ENCODE results near the gene ZNF462.

ZNF462 gene

DNA sequence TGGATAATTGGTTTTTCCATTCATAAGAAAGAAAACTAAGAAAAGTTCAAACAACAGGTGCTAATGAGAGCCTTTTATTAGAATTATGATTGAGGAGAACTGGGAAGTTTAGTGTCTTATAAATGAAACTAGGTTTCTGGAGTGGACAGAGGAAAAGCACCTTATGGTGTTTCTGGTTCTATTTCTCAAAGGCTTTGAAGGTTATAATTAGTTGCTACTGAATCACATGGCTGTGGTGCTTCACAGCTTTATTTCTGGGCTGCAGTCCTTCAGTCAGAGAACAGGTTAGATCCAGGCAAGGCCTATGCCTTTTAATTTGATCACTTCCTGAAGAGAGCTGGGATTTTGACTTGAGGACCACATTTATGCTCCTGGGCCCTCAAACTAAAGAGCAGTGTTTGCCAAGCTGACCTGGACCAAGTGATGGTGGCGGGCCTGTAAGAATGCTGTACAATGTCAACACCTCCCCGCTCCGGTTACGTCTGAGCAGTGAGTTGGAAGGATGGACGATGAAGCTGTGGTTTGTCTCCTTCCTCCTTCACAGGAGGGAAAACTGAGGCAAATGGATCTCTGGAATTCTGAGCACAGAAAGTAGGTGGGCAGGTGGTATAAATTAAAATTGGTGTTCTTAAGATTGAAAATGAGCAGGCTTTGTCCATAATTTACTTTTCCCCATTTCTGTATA lies 56.0 kb downstream of the ZNF462 start:
- H3K27ac ChIP-seq (ENCODE audit: low read length), result no peak overlapping the region
- peaks cover 10% of the 10 kb centered on the region; the same call in 1 of the 2 replicates for H3K4me1 ChIP-seq (ENCODE audit: low read length)
- H3K4me2 ChIP-seq (ENCODE audit: low read length), result no peak overlapping the region
- no peak overlapping the region for H3K9ac ChIP-seq (ENCODE audit: low read length)
- no peak for TF ChIP-seq EZH2phosphoT487 (IDR thresholded peaks at IDR 0.05; ENCODE audit: low read depth)
- TF ChIP-seq, protein P1, sequence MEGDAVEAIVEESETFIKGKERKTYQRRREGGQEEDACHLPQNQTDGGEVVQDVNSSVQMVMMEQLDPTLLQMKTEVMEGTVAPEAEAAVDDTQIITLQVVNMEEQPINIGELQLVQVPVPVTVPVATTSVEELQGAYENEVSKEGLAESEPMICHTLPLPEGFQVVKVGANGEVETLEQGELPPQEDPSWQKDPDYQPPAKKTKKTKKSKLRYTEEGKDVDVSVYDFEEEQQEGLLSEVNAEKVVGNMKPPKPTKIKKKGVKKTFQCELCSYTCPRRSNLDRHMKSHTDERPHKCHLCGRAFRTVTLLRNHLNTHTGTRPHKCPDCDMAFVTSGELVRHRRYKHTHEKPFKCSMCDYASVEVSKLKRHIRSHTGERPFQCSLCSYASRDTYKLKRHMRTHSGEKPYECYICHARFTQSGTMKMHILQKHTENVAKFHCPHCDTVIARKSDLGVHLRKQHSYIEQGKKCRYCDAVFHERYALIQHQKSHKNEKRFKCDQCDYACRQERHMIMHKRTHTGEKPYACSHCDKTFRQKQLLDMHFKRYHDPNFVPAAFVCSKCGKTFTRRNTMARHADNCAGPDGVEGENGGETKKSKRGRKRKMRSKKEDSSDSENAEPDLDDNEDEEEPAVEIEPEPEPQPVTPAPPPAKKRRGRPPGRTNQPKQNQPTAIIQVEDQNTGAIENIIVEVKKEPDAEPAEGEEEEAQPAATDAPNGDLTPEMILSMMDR (IDR thresholded peaks at IDR 0.05; ENCODE audit: low read depth, low read length), result no peak
- no peaks in the 10 kb centered on the region; the same call in 1 of the 2 replicates for H3K27me3 ChIP-seq (ENCODE audit: low read depth, low read length)
- no peak overlapping the region for H2AFZ ChIP-seq (ENCODE audit: low read depth, low read length)
- no peaks in the 10 kb centered on the region for H3K9me3 ChIP-seq (ENCODE audit: insufficient read depth, low read length)
- H3K79me2 ChIP-seq (ENCODE audit: low read length), result no peaks in the 10 kb centered on the region
- no peaks in the 10 kb centered on the region for H4K20me1 ChIP-seq (ENCODE audit: insufficient read depth, low read length)
- no peak overlapping the region for H3K4me3 ChIP-seq (ENCODE audit: low read length)
- H3K36me3 ChIP-seq (replicated peaks; ENCODE audit: low read depth, low read length), result no peaks in the 10 kb centered on the region

DNA sequence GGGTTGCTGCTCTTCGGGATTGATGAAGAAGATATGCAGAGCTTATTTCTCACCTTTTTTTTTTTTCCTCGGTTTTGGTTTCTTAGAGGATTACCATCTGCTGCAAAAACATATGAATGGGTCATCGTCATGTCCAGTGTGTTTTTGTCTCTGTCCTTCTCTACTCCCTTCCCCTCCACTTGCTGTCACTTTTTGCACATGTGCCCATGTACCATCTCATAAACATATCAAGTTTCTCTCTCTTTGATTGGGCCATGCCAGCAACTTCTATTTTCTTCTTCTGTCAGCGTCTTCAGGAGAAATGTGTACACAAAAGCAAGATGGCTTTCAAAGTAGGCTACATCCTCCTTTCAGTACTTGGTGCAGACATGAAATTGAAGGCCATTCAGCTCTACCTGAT lies 57.1 kb downstream of the ZNF462 start:
- H4K20me1 ChIP-seq (ENCODE audit: insufficient read depth, low read length), result no peaks in the 10 kb centered on the region
- H3K9ac ChIP-seq (ENCODE audit: low read length), result no peak overlapping the region
- H3K79me2 ChIP-seq (ENCODE audit: low read length), result no peaks in the 10 kb centered on the region
- H3K9me3 ChIP-seq (ENCODE audit: insufficient read depth, low read length), result no peaks in the 10 kb centered on the region
- H2AFZ ChIP-seq (ENCODE audit: low read depth, low read length), result no peak overlapping the region
- TF ChIP-seq, protein P1 (IDR thresholded peaks at IDR 0.05; ENCODE audit: low read depth, low read length), result no peak
- TF ChIP-seq EZH2phosphoT487 (IDR thresholded peaks at IDR 0.05; ENCODE audit: low read depth), result no peak
- H3K4me2 ChIP-seq (ENCODE audit: low read length), result no peak overlapping the region
- no peak overlapping the region for H3K27ac ChIP-seq (ENCODE audit: low read length)
- H3K4me1 ChIP-seq (ENCODE audit: low read length), result peaks cover 10% of the 10 kb centered on the region; the same call in 1 of the 2 replicates
- no peak overlapping the region for H3K4me3 ChIP-seq (ENCODE audit: low read length)
- H3K27me3 ChIP-seq (ENCODE audit: low read depth, low read length), result no peaks in the 10 kb centered on the region; the same call in 1 of the 2 replicates
- no peaks in the 10 kb centered on the region for H3K36me3 ChIP-seq (replicated peaks; ENCODE audit: low read depth, low read length)

DNA sequence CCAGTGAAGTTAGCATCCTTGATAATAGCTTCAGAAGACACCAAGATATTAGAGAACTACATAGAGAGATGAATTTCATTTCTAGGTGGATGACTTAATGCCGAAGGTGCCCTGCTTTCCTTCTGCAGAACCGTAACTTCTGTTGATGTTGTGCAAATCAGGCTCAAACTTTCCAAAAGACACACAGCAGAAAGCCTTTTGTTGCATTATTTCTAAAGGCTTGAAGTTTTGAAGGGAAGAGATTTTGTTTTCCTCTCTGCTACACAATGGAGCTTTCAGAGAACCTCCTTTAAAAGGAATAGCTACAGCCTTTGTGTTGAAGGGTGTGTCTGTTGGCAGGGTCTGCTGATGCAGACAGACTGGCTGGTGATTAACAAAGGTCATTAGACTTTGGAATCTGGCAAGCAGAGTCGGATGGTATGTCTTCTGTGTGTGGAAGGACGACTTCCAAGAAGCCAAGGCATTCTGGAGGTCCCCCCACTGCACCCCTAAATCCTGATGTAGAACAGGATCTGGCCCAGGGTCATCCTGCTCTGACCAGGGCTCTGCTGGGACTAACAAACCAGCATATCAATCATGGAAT lies 57.8 kb downstream of the ZNF462 start:
- H2AFZ ChIP-seq (ENCODE audit: low read depth, low read length), result no peak overlapping the region; the same call in 1 of the 2 replicates
- H3K27ac ChIP-seq (ENCODE audit: low read length), result no peak overlapping the region
- H3K27me3 ChIP-seq (ENCODE audit: low read depth, low read length), result no peaks in the 10 kb centered on the region; the same call in 1 of the 2 replicates
- H3K36me3 ChIP-seq (replicated peaks; ENCODE audit: low read depth, low read length), result no peaks in the 10 kb centered on the region
- no peak overlapping the region for H3K9ac ChIP-seq (ENCODE audit: low read length)
- peaks cover 10% of the 10 kb centered on the region; the same call in 1 of the 2 replicates for H3K4me1 ChIP-seq (ENCODE audit: low read length)
- no peaks in the 10 kb centered on the region for H3K9me3 ChIP-seq (ENCODE audit: insufficient read depth, low read length)
- no peak overlapping the region for H3K4me3 ChIP-seq (ENCODE audit: low read length)
- H3K79me2 ChIP-seq (ENCODE audit: low read length), result no peaks in the 10 kb centered on the region
- H3K4me2 ChIP-seq (ENCODE audit: low read length), result no peak overlapping the region
- no peaks in the 10 kb centered on the region for H4K20me1 ChIP-seq (ENCODE audit: insufficient read depth, low read length)
- TF ChIP-seq, protein P1 (IDR thresholded peaks at IDR 0.05; ENCODE audit: low read depth, low read length), result no peak
- TF ChIP-seq EZH2phosphoT487 (IDR thresholded peaks at IDR 0.05; ENCODE audit: low read depth), result no peak

DNA sequence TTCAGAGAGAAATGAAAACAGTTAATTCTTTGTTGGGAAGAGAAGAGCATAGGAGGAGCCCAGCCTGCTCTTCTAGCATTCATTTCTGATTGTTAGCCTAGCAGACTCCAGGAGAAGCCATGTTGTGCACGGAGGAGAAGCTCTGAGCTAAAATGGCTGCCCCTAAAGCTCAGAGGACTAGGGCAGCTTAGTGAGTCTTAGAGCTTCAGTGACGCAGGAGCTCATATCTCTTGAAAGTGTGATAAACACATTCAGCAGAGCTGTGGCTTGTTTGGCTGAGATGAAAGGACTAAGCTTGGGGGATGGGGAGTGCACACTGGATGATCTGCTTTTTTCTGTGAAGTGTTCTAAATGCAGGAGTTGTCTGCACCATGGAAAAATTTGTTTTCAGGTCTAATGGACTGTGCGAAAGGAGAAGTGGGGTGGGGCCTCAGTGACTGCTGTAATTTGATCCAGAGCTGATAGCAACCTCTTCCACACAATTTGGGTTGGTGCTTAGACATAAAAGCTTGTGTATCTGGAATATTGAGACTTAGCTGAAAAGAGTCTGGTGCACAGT lies 58.5 kb downstream of the ZNF462 start:
- Histone ChIP-seq H3K9me3 (ENCODE audit: insufficient read depth, low read length) (no peaks in the 10 kb centered on the region), H3K4me1 (ENCODE audit: low read length) (peaks cover 10% of the 10 kb centered on the region; the same call in 1 of the 2 replicates), H3K36me3 (replicated peaks; ENCODE audit: low read depth, low read length) (no peaks in the 10 kb centered on the region), H3K27me3 (ENCODE audit: low read depth, low read length) (no peaks in the 10 kb centered on the region; the same call in 1 of the 2 replicates), H2AFZ (ENCODE audit: low read depth, low read length) (no peak overlapping the region; the same call in 1 of the 2 replicates), H3K27ac (ENCODE audit: low read length) (no peak overlapping the region), H3K4me2 (ENCODE audit: low read length) (no peak overlapping the region), H3K79me2 (ENCODE audit: low read length) (no peaks in the 10 kb centered on the region), H4K20me1 (ENCODE audit: insufficient read depth, low read length) (no peaks in the 10 kb centered on the region), H3K9ac (ENCODE audit: low read length) (no peak overlapping the region), H3K4me3 (ENCODE audit: low read length) (no peak overlapping the region)
- no peak for TF ChIP-seq EZH2phosphoT487 (IDR thresholded peaks at IDR 0.05; ENCODE audit: low read depth)
- TF ChIP-seq, protein P1 (IDR thresholded peaks at IDR 0.05; ENCODE audit: low read depth, low read length), result no peak
